Type B pancreatic cell (in vitro differentiated cells): ENCODE data around the gene MMD2. TPM values are rescaled to one million over a fixed set of nuclear protein-coding genes. Genes with fewer than 3 reads are reported as not detected.

ENCODE experiments used
- DNase-seq: peaks from one replicate; pipeline ENCODE4 v3.0.0; 2021; ENCODE audit warnings: mixed read lengths; ENCODE audit not compliant: unreplicated experiment; ENCODE audit errors: extremely low spot score
- H3K27ac Mint-ChIP-seq: 2 replicates; pipeline ENCODE4 v1.8.0; 2021; ENCODE audit warnings: mild to moderate bottlenecking, mixed read lengths
- H3K27me3 Mint-ChIP-seq: 2 replicates; pipeline ENCODE4 v1.8.0; 2021; ENCODE audit warnings: mixed read lengths
- H3K36me3 Mint-ChIP-seq: 2 replicates; pipeline ENCODE4 v1.8.0; 2021; ENCODE audit warnings: mixed read lengths
- H3K4me1 Mint-ChIP-seq: one replicate; pipeline ENCODE4 v1.8.0; 2021; ENCODE audit warnings: mixed read lengths; ENCODE audit not compliant: unreplicated experiment
- H3K4me3 Mint-ChIP-seq: 2 replicates; pipeline ENCODE4 v1.8.0; 2021; ENCODE audit warnings: mild to moderate bottlenecking, mixed read lengths
- H3K9me3 Mint-ChIP-seq: 2 replicates; pipeline ENCODE4 v1.8.0; 2021; ENCODE audit warnings: mixed read lengths
- total RNA-seq: library from RNA; stranded (reverse); gene quantifications from 2 replicates; pipeline ENCODE4 v1.2.1, GENCODE V29; 2021; ENCODE audit warnings: low replicate concordance
- TF ChIP-seq, protein P1 (sequence below): fragments of 200-600 bp; sonication (generic); conservative IDR thresholded peaks from 2 replicates; pipeline ENCODE4 v1.5.0; 2021; ENCODE audit warnings: antibody characterized with exemption, mild to moderate bottlenecking

MMD2 gene
- total RNA-seq, 1 donor from 2014 or later, result not detected

GRCh38 chr7:4857189-4857588 lies 101.8 kb downstream of the MMD2 start:
- TF ChIP-seq, protein P1, sequence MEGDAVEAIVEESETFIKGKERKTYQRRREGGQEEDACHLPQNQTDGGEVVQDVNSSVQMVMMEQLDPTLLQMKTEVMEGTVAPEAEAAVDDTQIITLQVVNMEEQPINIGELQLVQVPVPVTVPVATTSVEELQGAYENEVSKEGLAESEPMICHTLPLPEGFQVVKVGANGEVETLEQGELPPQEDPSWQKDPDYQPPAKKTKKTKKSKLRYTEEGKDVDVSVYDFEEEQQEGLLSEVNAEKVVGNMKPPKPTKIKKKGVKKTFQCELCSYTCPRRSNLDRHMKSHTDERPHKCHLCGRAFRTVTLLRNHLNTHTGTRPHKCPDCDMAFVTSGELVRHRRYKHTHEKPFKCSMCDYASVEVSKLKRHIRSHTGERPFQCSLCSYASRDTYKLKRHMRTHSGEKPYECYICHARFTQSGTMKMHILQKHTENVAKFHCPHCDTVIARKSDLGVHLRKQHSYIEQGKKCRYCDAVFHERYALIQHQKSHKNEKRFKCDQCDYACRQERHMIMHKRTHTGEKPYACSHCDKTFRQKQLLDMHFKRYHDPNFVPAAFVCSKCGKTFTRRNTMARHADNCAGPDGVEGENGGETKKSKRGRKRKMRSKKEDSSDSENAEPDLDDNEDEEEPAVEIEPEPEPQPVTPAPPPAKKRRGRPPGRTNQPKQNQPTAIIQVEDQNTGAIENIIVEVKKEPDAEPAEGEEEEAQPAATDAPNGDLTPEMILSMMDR, result no peak
- no peaks in the 10 kb centered on the region for H3K9me3 Mint-ChIP-seq
- no peaks in the 10 kb centered on the region for H3K27me3 Mint-ChIP-seq
- H3K27ac Mint-ChIP-seq, result no peak overlapping the region
- H3K4me3 Mint-ChIP-seq, result no peak overlapping the region
- no peaks in the 10 kb centered on the region for H3K4me1 Mint-ChIP-seq
- no peak for DNase-seq
- peaks cover 4% of the 10 kb centered on the region for H3K36me3 Mint-ChIP-seq

DNA sequence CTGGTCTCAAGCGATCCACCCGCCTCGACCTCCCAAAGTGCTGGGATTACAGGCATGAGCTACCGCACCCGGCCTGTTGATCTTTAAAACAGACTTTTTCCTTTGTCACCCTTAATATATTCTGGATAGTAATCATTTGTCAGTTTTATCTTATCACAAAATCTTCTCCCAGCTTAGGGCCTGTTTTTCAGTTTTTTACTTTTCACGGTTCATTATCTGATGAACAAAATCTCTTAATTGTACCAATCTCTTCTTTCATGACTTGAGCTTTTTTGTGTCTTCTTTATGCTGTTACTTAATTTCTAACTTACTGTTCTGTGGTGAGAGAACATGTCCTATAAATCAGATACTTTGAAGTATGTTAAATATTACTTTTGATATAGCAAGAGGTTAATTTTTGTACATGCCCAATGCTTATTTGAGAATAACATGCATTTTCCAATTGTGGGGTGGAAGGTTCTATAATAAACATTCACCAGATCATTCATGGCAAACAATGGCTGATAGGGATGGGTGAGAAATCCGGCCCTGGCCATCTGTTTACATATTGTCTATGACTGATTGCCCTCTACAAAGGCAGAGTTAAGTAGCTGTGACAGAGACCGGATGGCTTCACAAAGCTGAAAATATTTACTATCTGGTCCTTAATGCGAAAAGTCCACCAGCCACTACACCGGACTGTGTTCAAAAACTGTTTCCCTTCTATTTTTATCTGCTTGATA lies 102.5 kb downstream of the MMD2 start:
- no peaks in the 10 kb centered on the region for H3K27me3 Mint-ChIP-seq

More for the DNA sequence above, 102.5 kb downstream of the MMD2 start:
- no peak for DNase-seq
- Mint-ChIP-seq H3K27ac (no peak overlapping the region), H3K9me3 (peaks cover under 1% of the 10 kb centered on the region), H3K4me1 (no peaks in the 10 kb centered on the region), H3K36me3 (peaks cover 5% of the 10 kb centered on the region), H3K4me3 (no peak overlapping the region)
- TF ChIP-seq, protein P1, result no peak

Other genes with a start within 250 kb of the MMD2 start
- gene AP5Z1, start 183.6 kb downstream of the MMD2 start, total RNA-seq, result 36.9 and 53.2 TPM in 2 replicates
- gene PAPOLB, start 97.2 kb downstream of the MMD2 start, total RNA-seq, result 0.07 and 0.56 TPM in 2 replicates
- 0.93 and 11.8 TPM in 2 replicates for gene RADIL, start 75.5 kb downstream of the MMD2 start, total RNA-seq
- 15.5 and 15.9 TPM in 2 replicates for gene RBAK, start 86.7 kb upstream of the MMD2 start, total RNA-seq
- gene WIPI2, start 231.0 kb upstream of the MMD2 start, total RNA-seq, result 84.3 and 89.5 TPM in 2 replicates